Mesendoderm (in vitro differentiated cells): ENCODE results near the gene PRKCA.

Experiments
- DNase-seq: peaks from one replicate; pipeline ENCODE4 v3.0.0; 2013
- H2AK5ac ChIP-seq: 2 replicates; pipeline ENCODE4 v1.6.1; 2013; ENCODE audit warnings: low read length, inconsistent platforms
- H2BK120ac ChIP-seq: 2 replicates; pipeline ENCODE4 v1.6.1; 2013; ENCODE audit warnings: low read depth, mild to moderate bottlenecking, low read length, moderate library complexity, mixed read lengths
- H2BK15ac ChIP-seq: replicated peaks from 2 replicates; pipeline ENCODE4 v1.6.1; 2013; ENCODE audit warnings: low read depth, mild to moderate bottlenecking, moderate library complexity
- H2BK5ac ChIP-seq: 2 replicates; pipeline ENCODE4 v1.6.1; 2013; ENCODE audit warnings: low read length, inconsistent platforms
- H3K18ac ChIP-seq: 2 replicates; pipeline ENCODE4 v1.6.1; 2013; ENCODE audit warnings: mild to moderate bottlenecking, low read length, mixed read lengths
- H3K23ac ChIP-seq: one replicate; pipeline ENCODE4 v1.6.1; 2013; ENCODE audit warnings: low read length
- H3K27ac ChIP-seq: 2 replicates; pipeline ENCODE4 v1.5.1; 2013; ENCODE audit warnings: low read depth, mild to moderate bottlenecking, inconsistent platforms, low read length, moderate library complexity
- H3K27me3 ChIP-seq: 2 replicates; pipeline ENCODE4 v1.6.1; 2013; ENCODE audit warnings: low read length, control low read depth, mild to moderate bottlenecking, inconsistent platforms; ENCODE audit not compliant: insufficient read depth, poor library complexity
- H3K36me3 ChIP-seq: 2 replicates; pipeline ENCODE4 v1.6.1; 2013; ENCODE audit warnings: low read length, inconsistent platforms; ENCODE audit not compliant: control insufficient read depth, insufficient read depth
- H3K4ac ChIP-seq: one replicate; pipeline ENCODE4 v1.6.1; 2013; ENCODE audit warnings: low read depth, mild to moderate bottlenecking, low read length, moderate library complexity
- H3K4me1 ChIP-seq: 2 replicates; pipeline ENCODE4 v1.6.1; 2013; ENCODE audit warnings: low read depth, low read length, inconsistent platforms; ENCODE audit not compliant: control insufficient read depth
- H3K4me2 ChIP-seq: 2 replicates; pipeline ENCODE4 v1.6.1; 2013; ENCODE audit warnings: low read length
- H3K4me3 ChIP-seq: 2 replicates; pipeline ENCODE4 v1.5.1; 2013; ENCODE audit warnings: mild to moderate bottlenecking, low read length
- H3K56ac ChIP-seq: one replicate; pipeline ENCODE4 v1.6.1; 2013; ENCODE audit warnings: low read length
- H3K79me1 ChIP-seq: 2 replicates; pipeline ENCODE4 v1.6.1; 2013; ENCODE audit warnings: low read length, inconsistent platforms
- H3K79me2 ChIP-seq: 2 replicates; pipeline ENCODE4 v1.6.1; 2013; ENCODE audit warnings: mild to moderate bottlenecking, low read length; ENCODE audit not compliant: control insufficient read depth, insufficient read depth
- H3K9ac ChIP-seq: 2 replicates; pipeline ENCODE4 v1.6.1; 2013; ENCODE audit warnings: low read length, inconsistent platforms
- H4K5ac ChIP-seq: one replicate; pipeline ENCODE4 v1.6.1; 2013; ENCODE audit warnings: low read length
- H4K8ac ChIP-seq: one replicate; pipeline ENCODE4 v1.6.1; 2013; ENCODE audit warnings: low read depth, mild to moderate bottlenecking, control low read depth, low read length, moderate library complexity
- WGBS: extraction: QIAGEN DNeasy Blood & Tissue Kit; methylation state at CpG from one replicate; pipeline ENCODE4 v1.1.7; 2013; ENCODE audit warnings: low lambda C conversion rate, missing lambda C conversion rate; ENCODE audit not compliant: insufficient coverage; ENCODE audit errors: extremely low coverage; 5-methylcytosine and 5-hydroxymethylcytosine counted together

PRKCA gene

GRCh38 chr17:66748578-66748977 is 446.2 kb downstream of the PRKCA start:
- DNase-seq, result no peak
- H3K4me1 ChIP-seq, result peaks cover 4% of the 10 kb centered on the region
- no peak overlapping the region for H4K8ac ChIP-seq
- H3K23ac ChIP-seq, result no peak overlapping the region
- no peak overlapping the region for H3K4me2 ChIP-seq
- no peaks in the 10 kb centered on the region for H3K36me3 ChIP-seq
- H2BK15ac ChIP-seq, result no peak overlapping the region
- no peak overlapping the region for H3K18ac ChIP-seq
- no peaks in the 10 kb centered on the region for H3K79me1 ChIP-seq
- no peak overlapping the region for H3K4ac ChIP-seq
- H3K27ac ChIP-seq, result no peak overlapping the region
- no peak overlapping the region for H2BK120ac ChIP-seq
- WGBS, result no CpG with 5 or more reads among the region's 8 CpGs
- no peak overlapping the region for H3K56ac ChIP-seq
- H3K4me3 ChIP-seq, result no peak overlapping the region
- no peak overlapping the region for H3K9ac ChIP-seq
- H3K79me2 ChIP-seq, result no peaks in the 10 kb centered on the region
- H3K27me3 ChIP-seq, result no peaks in the 10 kb centered on the region
- no peak overlapping the region for H2AK5ac ChIP-seq
- H4K5ac ChIP-seq, result no peak overlapping the region
- H2BK5ac ChIP-seq, result no peak overlapping the region

- no CpG with 5 or more reads among the region's 7 CpGs for WGBS
- Histone ChIP-seq H3K27ac (no peak overlapping the region), H3K79me2 (no peaks in the 10 kb centered on the region), H3K56ac (no peak overlapping the region), H3K4me3 (no peak overlapping the region), H3K9ac (no peak overlapping the region), H4K5ac (no peak overlapping the region), H3K23ac (no peak overlapping the region), H3K4me1 (peaks cover 7% of the 10 kb centered on the region), H3K36me3 (no peaks in the 10 kb centered on the region), H2BK15ac (no peak overlapping the region), H3K4ac (no peak overlapping the region), H3K4me2 (no peak overlapping the region), H3K79me1 (no peaks in the 10 kb centered on the region), H2BK120ac (no peak overlapping the region), H2AK5ac (no peak overlapping the region), H3K18ac (no peak overlapping the region), H3K27me3 (no peaks in the 10 kb centered on the region), H4K8ac (no peak overlapping the region), H2BK5ac (no peak overlapping the region)
- DNase-seq, result no peak
Observed at GRCh38 chr17:66749217-66749832, 446.9 kb downstream of the PRKCA start.

GRCh38 chr17:66750116-66750515 is 447.7 kb downstream of the PRKCA start:
- no peak overlapping the region for H3K18ac ChIP-seq
- no peak overlapping the region for H3K9ac ChIP-seq
- peaks cover 7% of the 10 kb centered on the region for H3K4me1 ChIP-seq
- no peak overlapping the region for H2BK120ac ChIP-seq
- no peak overlapping the region for H2BK5ac ChIP-seq
- H2AK5ac ChIP-seq, result no peak overlapping the region
- DNase-seq, result no peak
- H3K27ac ChIP-seq, result no peak overlapping the region
- H3K23ac ChIP-seq, result no peak overlapping the region
- no peak overlapping the region for H4K8ac ChIP-seq
- H3K4me3 ChIP-seq, result no peak overlapping the region
- no peak overlapping the region for H3K56ac ChIP-seq
- H3K27me3 ChIP-seq, result no peaks in the 10 kb centered on the region
- no peak overlapping the region for H4K5ac ChIP-seq
- H3K36me3 ChIP-seq, result no peaks in the 10 kb centered on the region
- no peak overlapping the region for H2BK15ac ChIP-seq
- no peak overlapping the region for H3K4me2 ChIP-seq
- H3K4ac ChIP-seq, result no peak overlapping the region
- no peaks in the 10 kb centered on the region for H3K79me1 ChIP-seq
- no peaks in the 10 kb centered on the region for H3K79me2 ChIP-seq
- no CpG with 5 or more reads among the region's 7 CpGs for WGBS

GRCh38 chr17:66750781-66751543 is 448.5 kb downstream of the PRKCA start:
- Histone ChIP-seq H3K9ac (no peak overlapping the region), H4K5ac (no peak overlapping the region), H3K79me2 (no peaks in the 10 kb centered on the region), H3K27me3 (no peaks in the 10 kb centered on the region), H3K4me3 (no peak overlapping the region), H2BK15ac (no peak overlapping the region), H2BK120ac (no peak overlapping the region), H3K79me1 (no peaks in the 10 kb centered on the region), H4K8ac (no peak overlapping the region), H2BK5ac (no peak overlapping the region), H3K4me1 (peaks cover 7% of the 10 kb centered on the region), H3K23ac (no peak overlapping the region), H3K18ac (no peak overlapping the region), H2AK5ac (no peak overlapping the region), H3K56ac (no peak overlapping the region), H3K27ac (no peak overlapping the region), H3K36me3 (no peaks in the 10 kb centered on the region), H3K4ac (no peak overlapping the region), H3K4me2 (no peak overlapping the region)
- WGBS, result no CpG with 5 or more reads among the region's 11 CpGs
- DNase-seq, result no peak

GRCh38 chr17:66751771-66752170 is 449.4 kb downstream of the PRKCA start:
- no peak overlapping the region for H3K18ac ChIP-seq
- no peak overlapping the region for H3K27ac ChIP-seq
- no peak overlapping the region for H2AK5ac ChIP-seq
- H3K23ac ChIP-seq, result no peak overlapping the region
- no peak overlapping the region for H4K8ac ChIP-seq
- no peak overlapping the region for H3K56ac ChIP-seq
- H3K36me3 ChIP-seq, result no peaks in the 10 kb centered on the region
- H3K79me1 ChIP-seq, result no peaks in the 10 kb centered on the region
- H3K9ac ChIP-seq, result no peak overlapping the region
- H3K4ac ChIP-seq, result no peak overlapping the region
- H2BK5ac ChIP-seq, result no peak overlapping the region
- H3K4me3 ChIP-seq, result no peak overlapping the region
- H3K4me2 ChIP-seq, result no peak overlapping the region
- H3K4me1 ChIP-seq, result peaks cover 7% of the 10 kb centered on the region
- no peak overlapping the region for H4K5ac ChIP-seq
- no peak overlapping the region for H2BK15ac ChIP-seq
- H3K79me2 ChIP-seq, result no peaks in the 10 kb centered on the region
- H2BK120ac ChIP-seq, result no peak overlapping the region
- H3K27me3 ChIP-seq, result no peaks in the 10 kb centered on the region
- no peak for DNase-seq
- no CpG with 5 or more reads among the region's 3 CpGs for WGBS
